Pancreas (tissue), 10 donors: Measurements from ENCODE around the gene GOLGA1. TPM values are rescaled to one million over a fixed set of nuclear protein-coding genes. Genes with fewer than 3 reads are reported as not detected.

Experiments used
- ATAC-seq, 4 donors: fragments of 200-7000 bp; cut with Tn5 transposase; one replicate each; pipeline versions ENCODE4 v1.8.0 to v1.9.1; 2020; ENCODE audit warnings: mild to moderate bottlenecking in 4 of 4, moderate library complexity in 4 of 4
- DNase-seq, 6 donors: peaks; one replicate each; pipeline ENCODE4 v3.0.0-alpha.2; 2020
- FAIRE-seq: peaks from 2 replicates; lab custom pipeline; 2012; peaks lifted over from hg19 to GRCh38; lab: Jason Lieb, UNC
- H3K27ac ChIP-seq, 4 donors: fragments of 200-600 bp; sonication (generic); 1 replicate in 3 of 4; 2 replicates in 1 of 4; pipeline versions ENCODE4 v1.5.0 to v1.8.0; 2020
- H3K27me3 ChIP-seq, 4 donors: fragments of 200-600 bp; one replicate each; pipeline ENCODE4 v1.8.0; 2021
- H3K36me3 ChIP-seq, 3 donors: fragments of 200-600 bp; sonication (generic) in 1 of 3; one replicate each; pipeline versions ENCODE4 v1.5.0 to v1.8.0; 2020 to 2021
- H3K4me1 ChIP-seq, 3 donors: fragments of 200-600 bp; one replicate each; pipeline ENCODE4 v1.8.0; 2021
- H3K4me3 ChIP-seq, 4 donors: fragments of 200-600 bp; sonication (generic) in 2 of 4; one replicate each; pipeline versions ENCODE4 v1.5.0 to v1.8.0; 2020 to 2021
- H3K9me3 ChIP-seq, 4 donors: fragments of 200-600 bp; one replicate each; pipeline ENCODE4 v1.8.0; 2021
- WGBS, 2 donors: extraction: QIAGEN DNeasy Blood & Tissue Kit; methylation state at CpG; one replicate each; pipeline ENCODE4 v1.1.7; 2013; 5-methylcytosine and 5-hydroxymethylcytosine counted together
- intact Hi-C, 3 donors: fragments of 100-400 bp; cut with DNase I; formaldehyde crosslinking; loops; one replicate each; pipeline versions ENCODE4 v1.11.1 to v1.14.2; 2022
- polyA plus RNA-seq, 2 donors: library from polyadenylated mRNA; stranded (reverse); fragments of 200-250 nt; gene quantifications; one replicate each; pipeline ENCODE4 v1.2.3, GENCODE V29; 2013
- total RNA-seq, 6 donors: library from RNA; stranded (reverse); fragmentation: NEBNext Ultra II Directional in 4 of 6; extraction: Animal tissue kit (Norgen Biotek cat#: 25700) in 4 of 6; gene quantifications; one replicate each; pipeline versions ENCODE4 v1.2.1 to v1.2.4, GENCODE V29; 2021 to 2023
- TF ChIP-seq, protein P1 (sequence below), 4 donors: fragments of 200-600 bp; sonication (generic) in 3 of 4; IDR thresholded peaks; one replicate each; pipeline versions ENCODE4 v1.5.0 to v1.8.0; 2021; ENCODE audit warnings: antibody characterized with exemption in 4 of 4
- donor health status: healthy with polysubstance abuse.
- donor health status: DM: no; HTN: no; CAD: no; lungs with moderate emphysema.
- donor health status: DM: no; HTN: no; CAD: no.
- donor health status: control.
- donor health status: control.
- donor health status: Bipolar disorder and iron deficiency.
- donor health status: DM: yes; HTN: yes; CAD: no.
- donor health status: DM: no; HTN: no; CAD: no.
- donor health status: DM: no; HTN: no; CAD: no.
- donor health status: DM: yes; HTN: yes; CAD: no.

Gene GOLGA1
- total and polyA plus RNA-seq, 8 donors: 9.0 to 14.7 (median 10.9) TPM

DNA sequence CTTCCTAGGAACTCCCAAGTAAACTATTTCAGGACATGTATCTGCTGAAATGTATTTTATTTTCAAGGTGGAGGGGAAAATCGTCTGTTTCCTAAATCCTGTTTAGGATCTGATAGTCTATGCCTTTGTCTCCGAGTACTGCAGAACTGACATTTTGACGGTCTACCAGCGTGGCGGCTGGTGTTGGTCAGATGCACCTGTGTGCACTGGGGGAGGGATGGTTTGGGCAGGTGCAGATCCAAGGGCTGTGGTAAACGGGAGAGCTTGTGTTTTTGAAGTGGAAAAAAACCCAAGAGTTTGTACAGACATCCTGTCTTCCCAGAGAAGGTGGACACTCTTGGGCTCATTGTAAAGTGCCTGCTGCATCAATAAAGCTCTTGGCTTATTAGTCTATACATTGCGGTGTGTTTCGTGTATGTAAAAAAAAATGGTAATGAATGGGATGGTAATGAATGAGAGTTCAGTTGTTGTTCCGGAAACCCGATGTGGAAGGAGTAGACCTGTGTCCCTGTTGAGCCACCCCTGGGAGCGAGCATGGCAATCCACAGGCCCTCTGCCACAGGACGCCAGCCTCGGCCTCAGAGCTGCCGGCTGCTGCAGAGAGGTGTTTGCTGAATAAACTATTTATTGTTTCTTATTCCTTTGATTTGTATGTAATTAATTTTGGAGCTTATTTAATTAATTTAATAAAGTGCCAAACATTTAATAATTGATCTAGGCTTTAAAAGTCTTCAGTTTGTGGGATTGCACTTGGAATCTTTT is 63.7 kb downstream of the GOLGA1 start:
- 82 to 87% methylated on average over 14 of the region's 14 CpGs for WGBS, 2 donors
- Histone ChIP-seq H3K4me1 (peaks cover 0 to 11% (median 4%) of the 10 kb centered on the region in 3 donors), H3K9me3 (no peaks in the 10 kb centered on the region), H3K27ac (no peak overlapping the region), H3K27me3 (no peaks in the 10 kb centered on the region), H3K36me3 (peaks cover 0 to 40% (median 22%) of the 10 kb centered on the region in 3 donors), H3K4me3 (no peak overlapping the region)
- TF ChIP-seq, protein P1, sequence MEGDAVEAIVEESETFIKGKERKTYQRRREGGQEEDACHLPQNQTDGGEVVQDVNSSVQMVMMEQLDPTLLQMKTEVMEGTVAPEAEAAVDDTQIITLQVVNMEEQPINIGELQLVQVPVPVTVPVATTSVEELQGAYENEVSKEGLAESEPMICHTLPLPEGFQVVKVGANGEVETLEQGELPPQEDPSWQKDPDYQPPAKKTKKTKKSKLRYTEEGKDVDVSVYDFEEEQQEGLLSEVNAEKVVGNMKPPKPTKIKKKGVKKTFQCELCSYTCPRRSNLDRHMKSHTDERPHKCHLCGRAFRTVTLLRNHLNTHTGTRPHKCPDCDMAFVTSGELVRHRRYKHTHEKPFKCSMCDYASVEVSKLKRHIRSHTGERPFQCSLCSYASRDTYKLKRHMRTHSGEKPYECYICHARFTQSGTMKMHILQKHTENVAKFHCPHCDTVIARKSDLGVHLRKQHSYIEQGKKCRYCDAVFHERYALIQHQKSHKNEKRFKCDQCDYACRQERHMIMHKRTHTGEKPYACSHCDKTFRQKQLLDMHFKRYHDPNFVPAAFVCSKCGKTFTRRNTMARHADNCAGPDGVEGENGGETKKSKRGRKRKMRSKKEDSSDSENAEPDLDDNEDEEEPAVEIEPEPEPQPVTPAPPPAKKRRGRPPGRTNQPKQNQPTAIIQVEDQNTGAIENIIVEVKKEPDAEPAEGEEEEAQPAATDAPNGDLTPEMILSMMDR (IDR thresholded peaks at IDR 0.05): no peak
- no peak for FAIRE-seq
- ATAC-seq: no peak
- no peak for DNase-seq
- intact Hi-C loops: no loop called here

DNA sequence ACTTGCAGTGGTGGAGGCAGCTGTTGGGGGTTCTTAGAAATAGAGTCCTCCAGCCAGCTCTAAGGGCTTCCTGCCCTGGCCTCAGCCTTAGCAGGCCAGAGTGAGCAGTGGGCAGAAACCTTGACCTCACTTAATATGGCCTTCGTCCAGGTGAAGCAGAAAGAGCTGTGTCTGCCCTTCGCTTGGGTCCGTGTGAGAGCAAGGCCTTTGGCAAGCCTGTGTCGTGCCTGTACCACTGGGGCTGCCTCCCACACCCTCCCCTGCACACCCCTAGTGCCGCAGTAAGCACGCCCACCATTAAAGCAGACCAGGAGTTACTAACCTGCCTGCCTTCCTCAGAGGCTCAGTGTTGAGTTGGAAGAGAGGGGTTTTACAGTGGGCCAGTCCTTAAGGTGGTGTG is 65.4 kb downstream of the GOLGA1 start:
- Histone ChIP-seq H3K36me3 (peaks cover 0 to 33% (median 22%) of the 10 kb centered on the region in 3 donors), H3K27me3 (no peaks in the 10 kb centered on the region), H3K27ac (no peak overlapping the region), H3K4me3 (no peak overlapping the region), H3K4me1 (peaks cover 3 to 17% (median 4%) of the 10 kb centered on the region in 3 donors), H3K9me3 (no peaks in the 10 kb centered on the region)
- FAIRE-seq (no peak), ATAC-seq (no peak), DNase-seq (no peak)
- TF ChIP-seq, protein P1 (IDR thresholded peaks at IDR 0.05): no peak
- intact Hi-C loops: no loop called here
- 86 to 95% methylated on average over 6 of the region's 6 CpGs for WGBS, 2 donors

DNA sequence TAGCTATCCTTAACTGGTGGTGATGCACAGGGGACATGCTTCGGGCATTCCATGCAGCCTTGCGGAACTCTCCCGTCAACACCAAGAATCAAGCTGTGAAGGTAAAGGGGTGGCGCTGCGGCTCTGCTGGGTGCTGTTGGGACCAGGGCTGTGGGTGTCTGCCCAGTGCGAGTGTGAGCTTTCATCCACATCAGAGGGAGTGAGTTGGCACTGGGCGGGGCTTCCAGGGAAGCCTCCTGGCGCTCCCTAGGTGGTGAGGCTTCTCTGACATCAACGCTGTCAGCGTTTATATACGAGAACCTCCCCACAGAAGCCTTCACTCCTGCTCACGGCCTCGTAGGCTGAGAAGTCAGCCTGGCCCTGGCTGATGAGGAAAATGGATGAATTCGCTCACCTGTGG is 67.2 kb downstream of the GOLGA1 start:
- ATAC-seq (no peak), FAIRE-seq (no peak), DNase-seq (no peak)
- 90 to 91% methylated on average over 14 of the region's 14 CpGs for WGBS, 2 donors
- H3K27ac ChIP-seq: no peak overlapping the region
- TF ChIP-seq, protein P1 (IDR thresholded peaks at IDR 0.05): no peak
- H3K9me3 ChIP-seq: no peaks in the 10 kb centered on the region
- no peak overlapping the region for H3K4me3 ChIP-seq
- intact Hi-C loops: no loop called here
- no peaks in the 10 kb centered on the region for H3K27me3 ChIP-seq
- peaks cover 4 to 19% (median 7%) of the 10 kb centered on the region in 3 donors for H3K4me1 ChIP-seq
- peaks cover 0 to 22% (median 17%) of the 10 kb centered on the region in 3 donors for H3K36me3 ChIP-seq

DNA sequence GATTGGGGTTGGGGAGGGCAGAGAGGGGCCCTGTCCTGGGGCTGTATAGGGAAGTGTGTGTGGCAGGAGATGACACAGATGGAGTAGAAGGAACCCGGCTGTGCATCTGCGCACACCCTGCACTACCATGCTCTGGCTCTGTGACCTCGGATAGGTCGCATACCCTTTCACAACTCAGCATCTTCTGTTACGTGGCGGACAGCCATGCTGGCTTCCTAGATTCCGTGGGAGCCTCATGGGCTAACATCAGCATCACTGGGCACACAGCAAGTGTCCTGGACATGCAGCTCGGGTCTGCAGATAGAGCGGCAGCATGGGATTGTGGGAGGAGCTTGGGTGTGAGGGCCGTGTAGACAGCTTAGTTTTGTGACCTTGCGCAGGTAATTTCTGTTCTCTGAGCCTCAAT is 69.7 kb downstream of the GOLGA1 start:
- Histone ChIP-seq H3K4me1 (peaks cover 7 to 27% (median 11%) of the 10 kb centered on the region in 3 donors), H3K36me3 (peaks cover 0 to 14% (median 13%) of the 10 kb centered on the region in 3 donors), H3K4me3 (peak overlapping the region in 1 of 4 donors; percentile 92), H3K27me3 (no peaks in the 10 kb centered on the region), H3K27ac (no peak overlapping the region), H3K9me3 (no peaks in the 10 kb centered on the region)
- TF ChIP-seq, protein P1 (IDR thresholded peaks at IDR 0.05): no peak
- intact Hi-C loops: no loop called here
- no peak for ATAC-seq
- WGBS, 2 donors: 69 to 81% methylated on average over 11 of the region's 11 CpGs
- DNase-seq: no peak
- FAIRE-seq: no peak

DNA sequence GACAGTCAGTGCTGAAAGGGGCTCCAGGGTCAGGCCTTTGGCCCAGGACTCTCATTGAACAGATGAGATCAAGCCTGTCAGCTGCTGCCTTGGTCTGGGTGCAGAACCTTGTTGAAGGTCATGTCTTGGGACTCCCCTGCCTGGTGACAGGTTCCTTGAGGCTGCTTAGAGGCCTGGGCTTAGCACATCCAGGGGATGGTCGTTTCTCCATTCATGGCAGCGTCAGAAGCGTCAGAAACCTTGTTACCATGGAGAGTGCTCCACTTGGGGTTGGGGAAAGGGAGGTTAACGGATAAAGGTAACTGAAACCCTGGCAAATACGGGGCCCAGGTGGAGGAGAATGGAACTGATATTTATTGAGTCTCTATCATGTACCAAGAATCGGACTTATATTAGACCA is 70.2 kb downstream of the GOLGA1 start:
- TF ChIP-seq, protein P1 (IDR thresholded peaks at IDR 0.05): no peak
- Histone ChIP-seq H3K4me1 (peaks cover 7 to 27% (median 11%) of the 10 kb centered on the region in 3 donors), H3K27me3 (no peaks in the 10 kb centered on the region), H3K27ac (peak overlapping the region in 3 of 4 donors; percentile 15 to 85 (median 85)), H3K4me3 (peak overlapping the region in 2 of 4 donors; percentile 92 to 99), H3K36me3 (peaks cover 0 to 11% (median 9%) of the 10 kb centered on the region in 3 donors), H3K9me3 (no peaks in the 10 kb centered on the region)
- FAIRE-seq (no peak), DNase-seq (no peak), ATAC-seq (no peak)
- WGBS, 2 donors: 47 to 51% methylated on average over 6 of the region's 6 CpGs
- intact Hi-C loops: no loop called here
